ENCODE measurements around the gene DNAJC30. TPM values are rescaled to one million over a fixed set of nuclear protein-coding genes. Genes with fewer than 3 reads are reported as not detected.

Gene DNAJC30
- total RNA-seq, 1 donor from 2014 or later: 8.4 TPM

- no peak overlapping the region for H3K27ac Mint-ChIP-seq (ENCODE audit: unreplicated experiment)
- DNase-seq: no peak
- H3K36me3 Mint-ChIP-seq (ENCODE audit: unreplicated experiment): peaks cover 3% of the 10 kb centered on the region
- peaks cover 11% of the 10 kb centered on the region for H3K9me3 Mint-ChIP-seq (ENCODE audit: unreplicated experiment)
- H3K27me3 Mint-ChIP-seq (ENCODE audit: unreplicated experiment): peaks cover 6% of the 10 kb centered on the region
- no peak overlapping the region for H3K4me3 Mint-ChIP-seq (ENCODE audit: unreplicated experiment)
- TF ChIP-seq CTCF (IDR thresholded peaks at IDR 0.05; ENCODE audit: partially characterized antibody, unreplicated experiment): no peak
- peaks cover 14% of the 10 kb centered on the region for H3K4me1 Mint-ChIP-seq (ENCODE audit: low read depth, unreplicated experiment)
Measured at GRCh38 chr7:73698410-73698809, 15.2 kb upstream of the DNAJC30 start.

GRCh38 chr7:73696372-73696771, 13.1 kb upstream of the DNAJC30 start:
- peaks cover 3% of the 10 kb centered on the region for H3K36me3 Mint-ChIP-seq (ENCODE audit: unreplicated experiment)
- peaks cover 7% of the 10 kb centered on the region for H3K9me3 Mint-ChIP-seq (ENCODE audit: unreplicated experiment)
- peaks cover 2% of the 10 kb centered on the region for H3K27me3 Mint-ChIP-seq (ENCODE audit: unreplicated experiment)
- DNase-seq: no peak
- no peak overlapping the region for H3K27ac Mint-ChIP-seq (ENCODE audit: unreplicated experiment)
- H3K4me3 Mint-ChIP-seq (ENCODE audit: unreplicated experiment): no peak overlapping the region
- no peak for TF ChIP-seq CTCF (IDR thresholded peaks at IDR 0.05; ENCODE audit: partially characterized antibody, unreplicated experiment)
- H3K4me1 Mint-ChIP-seq (ENCODE audit: low read depth, unreplicated experiment): peaks cover 9% of the 10 kb centered on the region

- no peak overlapping the region for H3K4me3 Mint-ChIP-seq (ENCODE audit: unreplicated experiment)
- H3K36me3 Mint-ChIP-seq (ENCODE audit: unreplicated experiment): peaks cover 3% of the 10 kb centered on the region
Measured at GRCh38 chr7:73690646-73691045, 7.4 kb upstream of the DNAJC30 start.

GRCh38 chr7:73688288-73688687, 5.0 kb upstream of the DNAJC30 start:
- peaks cover 5% of the 10 kb centered on the region for H3K27me3 Mint-ChIP-seq (ENCODE audit: unreplicated experiment)
- H3K4me1 Mint-ChIP-seq (ENCODE audit: low read depth, unreplicated experiment): peaks cover 2% of the 10 kb centered on the region
- H3K27ac Mint-ChIP-seq (ENCODE audit: unreplicated experiment): no peak overlapping the region
- H3K9me3 Mint-ChIP-seq (ENCODE audit: unreplicated experiment): peaks cover 8% of the 10 kb centered on the region
- DNase-seq: no peak
- TF ChIP-seq CTCF (IDR thresholded peaks at IDR 0.05; ENCODE audit: partially characterized antibody, unreplicated experiment): no peak
- no peaks in the 10 kb centered on the region for H3K36me3 Mint-ChIP-seq (ENCODE audit: unreplicated experiment)
- H3K4me3 Mint-ChIP-seq (ENCODE audit: unreplicated experiment): no peak overlapping the region

More at GRCh38 chr7:73690646-73691045, 7.4 kb upstream of the DNAJC30 start:
- no peak for TF ChIP-seq CTCF (IDR thresholded peaks at IDR 0.05; ENCODE audit: partially characterized antibody, unreplicated experiment)
- Mint-ChIP-seq H3K27ac (ENCODE audit: unreplicated experiment) (no peak overlapping the region), H3K4me1 (ENCODE audit: low read depth, unreplicated experiment) (no peaks in the 10 kb centered on the region), H3K9me3 (ENCODE audit: unreplicated experiment) (peaks cover 5% of the 10 kb centered on the region), H3K27me3 (ENCODE audit: unreplicated experiment) (peaks cover 5% of the 10 kb centered on the region)
- DNase-seq: no peak

- Mint-ChIP-seq H3K27ac (ENCODE audit: unreplicated experiment) (no peak overlapping the region), H3K9me3 (ENCODE audit: unreplicated experiment) (peaks cover 11% of the 10 kb centered on the region), H3K4me1 (ENCODE audit: low read depth, unreplicated experiment) (peaks cover 13% of the 10 kb centered on the region), H3K27me3 (ENCODE audit: unreplicated experiment) (peaks cover 7% of the 10 kb centered on the region), H3K36me3 (ENCODE audit: unreplicated experiment) (no peaks in the 10 kb centered on the region), H3K4me3 (ENCODE audit: unreplicated experiment) (no peak overlapping the region)
- DNase-seq: no peak
- TF ChIP-seq CTCF (IDR thresholded peaks at IDR 0.05; ENCODE audit: partially characterized antibody, unreplicated experiment): no peak
Measured at GRCh38 chr7:73685311-73685710, 2.1 kb upstream of the DNAJC30 start.
